GM18498 (cell line): ENCODE measurements around the gene GSTM1.
A peak's percentile ranks its signal among the peaks of the same experiment; 100 is the strongest.

Experiments used
- ATAC-seq: cut with Tn5 transposase; IDR thresholded peaks from one replicate; pipeline ENCODE4 v1.9.1; 2021; ENCODE audit warnings: mild to moderate bottlenecking, moderate library complexity; ENCODE audit not compliant: unreplicated experiment

Gene GSTM1

DNA sequence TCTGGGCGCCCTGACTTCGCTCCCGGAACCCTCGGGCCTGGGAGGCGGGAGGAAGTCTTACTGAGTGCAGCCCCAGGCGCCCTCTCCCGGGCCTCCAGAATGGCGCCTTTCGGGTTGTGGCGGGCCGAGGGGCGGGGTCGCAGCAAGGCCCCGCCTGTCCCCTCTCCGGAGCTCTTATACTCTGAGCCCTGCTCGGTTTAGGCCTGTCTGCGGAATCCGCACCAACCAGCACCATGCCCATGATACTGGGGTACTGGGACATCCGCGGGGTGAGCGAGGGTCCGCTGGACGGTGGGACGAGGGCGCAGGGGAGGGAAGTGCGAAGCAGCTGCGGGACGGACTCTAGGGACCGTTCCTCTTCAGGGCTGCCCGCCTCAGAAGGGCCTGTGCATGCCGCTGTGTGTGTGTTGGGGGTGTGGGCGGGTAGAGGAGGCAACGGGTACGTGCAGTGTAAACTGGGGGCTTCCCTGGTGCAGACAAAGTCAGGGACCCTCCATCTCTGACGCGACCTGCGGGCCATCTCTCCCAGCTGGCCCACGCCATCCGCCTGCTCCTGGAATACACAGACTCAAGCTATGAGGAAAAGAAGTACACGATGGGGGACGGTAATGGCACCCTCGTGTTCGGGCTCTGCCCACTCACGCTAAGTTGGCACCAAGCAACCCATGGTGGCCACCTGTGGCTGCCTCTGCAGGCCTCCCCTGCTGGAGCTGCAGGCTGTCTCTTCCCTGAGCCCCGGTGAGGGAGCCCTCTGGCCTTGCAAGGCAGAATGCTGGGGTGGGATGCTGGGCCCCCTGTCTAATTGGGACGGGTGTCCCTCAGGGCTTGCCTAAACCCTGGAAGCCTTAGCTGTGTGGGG is at the start of gene GSTM1:
TSS of gene GSTM1 (plus strand) at position 177 of the 859 bp plus-strand sequence. CDS start at position 234, 57 bp downstream.
- ATAC-seq: peak; percentile 98

DNA sequence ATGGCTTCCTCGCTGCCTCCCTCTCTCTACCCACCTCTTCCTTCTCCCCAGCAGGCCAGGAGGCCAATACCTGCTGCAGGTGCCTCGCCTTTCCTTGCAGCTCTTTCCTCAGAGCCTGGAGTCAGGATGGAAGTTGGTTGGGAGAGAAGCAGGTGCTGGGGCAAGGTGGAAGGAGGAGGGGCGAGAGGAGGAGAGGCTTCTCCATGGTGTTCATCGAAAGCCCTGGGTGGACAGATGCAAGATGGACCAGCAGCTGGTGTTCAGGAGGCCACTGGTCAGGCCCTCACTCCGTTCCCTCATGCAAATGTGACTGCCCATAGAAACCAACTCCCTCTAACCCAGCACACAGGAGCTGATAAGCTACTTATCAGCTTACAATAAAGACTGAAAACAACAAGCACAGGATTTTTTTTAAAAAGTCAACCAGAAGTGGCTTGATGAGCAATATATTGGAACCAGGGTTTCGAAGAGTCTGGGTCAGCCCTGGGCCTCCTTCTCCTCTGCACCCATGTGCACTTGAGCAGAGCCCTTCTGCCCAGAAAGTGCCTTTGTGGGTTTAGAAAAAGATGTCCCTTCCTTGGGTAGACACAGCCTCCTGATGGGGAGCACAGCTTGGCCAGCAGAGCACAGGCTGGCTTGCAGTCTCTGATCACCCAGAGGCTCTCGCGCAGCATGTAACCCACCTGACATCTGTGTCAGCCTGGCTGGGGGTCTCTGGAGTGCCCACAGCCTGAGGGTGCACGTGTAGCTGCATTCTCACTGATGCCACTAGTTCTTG is 48.4 kb upstream of the GSTM1 start:
- ATAC-seq: no peak

DNA sequence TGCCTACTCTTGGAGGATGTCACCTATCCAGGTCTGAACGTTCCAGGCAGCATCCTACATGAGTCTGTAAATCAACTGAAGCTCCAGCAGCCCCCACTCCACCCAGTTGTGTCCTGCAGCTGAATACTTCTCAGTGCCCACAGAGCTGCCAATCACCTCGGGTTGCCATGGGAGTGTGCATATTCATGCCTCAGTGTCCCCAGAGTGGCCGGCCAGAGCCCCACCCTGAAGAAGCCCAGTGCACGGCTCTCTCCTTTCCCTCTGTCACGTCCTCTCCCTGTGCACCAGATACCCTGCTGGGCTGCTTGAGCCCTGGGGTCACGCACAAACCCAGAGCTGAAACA is 47.8 kb upstream of the GSTM1 start:
- ATAC-seq: peak; percentile 1

DNA sequence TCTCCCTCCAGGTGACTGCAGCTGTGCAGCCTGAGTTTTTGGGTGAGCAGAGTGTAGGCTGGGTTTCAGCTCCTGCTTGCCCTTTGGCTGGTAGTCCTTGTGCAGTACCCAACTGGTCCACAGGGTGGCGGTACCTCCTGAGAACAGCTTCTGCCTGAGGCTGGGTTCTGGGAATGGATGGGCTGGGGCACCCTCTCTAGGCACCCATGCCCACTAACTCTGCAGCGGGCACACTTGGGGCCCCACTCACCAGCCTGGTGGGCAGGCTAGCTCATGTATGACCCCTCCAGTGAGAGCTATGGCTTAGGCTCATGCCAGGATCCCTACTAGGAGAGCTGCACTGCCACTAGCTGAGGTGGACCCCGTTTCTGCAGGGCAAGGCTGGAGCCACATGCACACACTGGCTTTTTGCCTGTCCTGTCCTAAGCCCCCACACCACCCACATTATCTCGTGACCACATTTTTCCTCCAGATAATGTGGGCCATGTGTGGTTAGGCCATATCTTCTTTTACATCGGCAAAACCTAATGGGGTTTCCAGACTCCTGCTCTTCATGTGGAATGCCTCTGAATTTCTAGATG is 47.2 kb upstream of the GSTM1 start:
- ATAC-seq: peak; percentile 54

DNA sequence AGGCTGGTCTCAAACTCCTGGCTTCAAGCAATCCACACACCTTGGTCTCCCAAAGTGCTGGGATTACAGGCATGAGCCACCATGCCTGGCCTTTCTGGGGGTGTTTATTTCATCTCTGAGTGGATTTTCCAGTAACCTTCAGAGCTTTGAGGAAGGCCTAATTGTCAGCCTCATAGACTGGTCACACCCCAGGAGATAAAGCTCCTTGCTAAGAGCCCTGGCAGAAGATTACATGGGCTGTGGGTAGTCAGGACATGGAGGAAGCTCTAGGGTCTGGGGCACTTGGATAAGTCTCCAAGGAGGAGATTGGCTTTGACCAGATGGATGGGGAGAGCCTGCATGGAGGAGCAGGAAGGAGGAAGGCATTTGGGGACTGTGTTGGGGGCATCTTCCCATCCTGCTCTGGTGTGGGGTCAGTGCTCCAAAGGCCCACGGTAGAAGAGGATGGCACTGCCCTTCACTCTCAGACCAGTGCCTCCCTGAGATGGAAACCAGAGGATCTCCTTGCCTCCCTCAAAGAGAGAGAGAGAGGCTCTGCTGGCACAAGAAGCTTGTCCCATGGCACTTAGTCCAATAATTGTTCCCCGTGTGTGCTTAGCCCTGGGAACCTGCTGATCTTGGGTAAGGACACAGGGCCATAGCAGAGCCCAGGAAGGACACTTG is 46.4 kb upstream of the GSTM1 start:
- ATAC-seq: no peak

DNA sequence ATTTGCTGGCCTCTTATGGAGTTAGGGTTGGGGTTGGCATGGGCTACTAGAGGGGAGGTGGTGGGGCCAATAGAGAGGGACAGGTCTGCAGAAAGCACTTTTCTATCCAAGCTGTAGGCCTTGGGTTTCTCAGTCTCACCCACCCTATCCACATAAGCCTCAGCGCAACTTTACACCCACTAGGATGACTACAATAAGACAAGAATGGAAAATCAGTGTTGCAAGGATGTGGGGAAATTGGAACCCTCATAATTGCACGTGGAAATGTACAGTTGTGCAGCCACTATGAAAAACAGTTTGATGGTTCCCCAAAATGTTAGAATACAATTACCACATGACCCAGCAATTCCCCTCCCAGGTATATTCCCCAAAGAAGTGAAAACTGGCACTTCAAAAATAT is 45.8 kb upstream of the GSTM1 start:
- no peak for ATAC-seq

DNA sequence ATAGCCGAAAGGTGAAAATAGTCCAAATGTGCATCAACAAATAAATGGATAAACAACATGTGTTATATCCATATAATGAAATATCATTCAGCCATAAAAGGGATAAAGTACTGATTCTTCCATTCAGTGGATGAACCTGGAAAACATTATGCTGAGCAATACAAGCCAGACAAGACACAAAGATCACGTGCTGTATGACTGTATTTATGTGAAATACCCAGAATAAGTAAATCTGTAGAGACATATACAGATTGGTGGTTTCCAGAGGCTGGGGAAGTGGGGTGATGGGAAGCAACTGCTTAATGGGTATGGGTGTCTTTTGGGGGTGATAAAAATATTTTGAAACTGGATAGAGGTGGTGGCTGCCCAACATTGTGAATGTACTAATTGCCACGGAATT is 45.0 kb upstream of the GSTM1 start:
- no peak for ATAC-seq

DNA sequence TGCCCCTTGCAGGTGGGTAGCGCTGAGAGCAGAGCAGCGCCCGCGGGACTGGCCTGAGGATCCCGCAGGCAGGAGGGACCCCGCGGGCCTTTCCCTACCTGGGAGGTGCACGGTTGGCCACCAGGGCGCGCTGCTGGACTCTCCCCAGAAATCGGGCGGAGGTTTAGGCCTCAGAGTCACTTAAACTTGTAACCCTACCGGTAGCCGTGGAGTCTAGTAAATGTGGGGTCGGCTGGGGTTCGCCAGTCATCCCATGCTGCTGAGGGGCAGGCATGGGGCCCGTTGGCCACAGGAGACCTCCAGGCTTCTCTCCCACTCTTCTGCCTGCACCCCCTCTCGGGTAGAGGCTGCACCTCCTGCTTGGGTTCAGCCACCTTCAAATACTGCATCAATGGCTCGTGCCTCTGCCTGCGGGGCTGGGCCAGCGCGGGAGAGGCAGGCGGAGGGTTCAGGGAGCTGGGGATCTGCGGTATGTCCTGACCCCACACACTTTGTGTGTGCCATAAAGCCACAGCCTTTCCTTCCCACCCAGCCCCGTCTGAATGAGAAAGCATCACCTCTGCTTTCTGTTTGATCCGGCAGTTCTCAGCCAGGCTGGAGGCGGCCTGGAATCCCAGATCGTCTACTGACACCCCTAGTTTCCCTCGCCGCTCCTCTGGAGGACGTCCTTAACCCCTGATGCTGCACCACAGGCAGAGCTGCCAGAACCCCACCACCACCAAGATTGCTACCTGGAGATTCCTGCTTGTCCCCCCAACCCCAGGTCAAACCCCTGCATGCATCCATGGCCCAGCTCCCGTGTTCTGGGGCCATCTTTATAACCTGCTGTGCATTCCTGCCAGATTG is 44.0 kb upstream of the GSTM1 start:
- peak; percentile 87 for ATAC-seq

DNA sequence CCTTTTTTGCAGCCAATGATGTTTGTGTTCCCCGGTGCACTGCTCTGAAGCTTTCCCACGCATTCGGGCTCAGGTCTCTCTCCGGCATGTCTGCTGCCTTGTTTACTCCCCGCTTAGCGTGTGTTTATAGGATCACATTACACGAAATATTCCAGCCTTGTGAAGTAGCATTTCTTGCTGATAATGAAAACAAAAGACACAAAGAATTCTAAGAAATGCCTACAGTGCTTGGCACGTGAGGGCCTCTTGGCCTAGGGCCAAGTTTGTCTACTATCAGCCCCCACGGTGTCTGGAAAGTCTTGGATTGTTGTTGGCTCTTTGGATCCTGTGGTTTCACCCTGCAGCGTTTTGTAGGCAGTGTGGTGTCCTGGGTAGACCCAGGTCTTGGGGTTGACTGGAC is 42.9 kb upstream of the GSTM1 start:
- no peak for ATAC-seq

DNA sequence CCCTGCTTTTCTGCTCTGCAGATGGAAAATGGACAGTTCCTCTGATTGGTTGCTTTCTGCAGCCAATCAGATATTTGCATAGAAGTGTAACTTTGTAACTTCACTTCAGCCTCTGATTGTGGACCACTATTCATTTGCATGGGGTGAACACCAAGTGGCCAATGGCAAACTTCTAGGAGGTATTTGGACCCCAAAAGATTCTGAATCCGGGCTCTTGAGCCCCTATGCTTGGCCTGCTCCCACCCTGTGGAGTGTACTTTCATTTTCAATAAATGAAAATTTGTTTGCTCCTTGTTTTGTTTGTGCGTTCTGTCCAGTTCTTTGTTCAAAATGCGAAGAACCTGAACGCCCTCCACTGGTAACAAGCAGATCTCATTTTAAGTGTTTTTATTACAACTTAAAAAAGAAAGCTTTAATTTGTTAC is 38.1 kb upstream of the GSTM1 start:
- ATAC-seq: no peak

DNA sequence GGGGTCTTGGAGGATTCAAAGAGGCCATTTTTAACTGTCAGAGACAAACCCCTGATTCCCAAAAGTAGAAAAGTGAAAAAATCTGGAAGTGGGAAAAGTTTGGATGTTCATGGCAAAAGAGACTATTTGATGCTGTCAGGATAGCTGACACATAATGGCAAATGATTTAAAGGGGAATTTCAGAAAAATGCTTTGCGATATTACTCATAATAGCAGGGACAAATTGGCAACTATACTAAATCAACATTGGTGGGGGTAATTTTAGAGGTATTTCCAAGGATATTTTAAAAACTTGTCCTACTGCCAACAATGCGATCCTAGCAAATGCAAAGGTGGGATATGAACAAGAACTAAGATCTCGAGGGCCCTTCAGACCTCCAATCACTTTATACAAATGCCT is 37.0 kb upstream of the GSTM1 start:
- no peak for ATAC-seq

DNA sequence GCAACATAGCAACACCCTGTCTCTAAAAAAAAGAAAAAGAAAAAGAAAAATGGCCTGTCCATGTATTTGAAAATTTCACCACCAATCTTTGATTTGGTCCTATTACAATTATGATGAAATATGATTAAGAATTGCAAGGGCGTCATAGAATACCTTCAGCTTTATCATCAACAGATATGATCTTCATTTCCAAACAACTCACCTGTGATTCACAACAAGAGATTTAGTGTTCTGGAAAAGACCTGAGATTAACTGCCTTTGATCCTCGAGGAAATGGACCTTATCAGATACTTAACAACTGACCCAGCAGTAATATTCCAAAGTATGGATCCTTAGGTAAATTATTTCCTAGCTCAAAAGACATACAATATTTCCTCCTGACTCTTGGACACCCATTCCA is 35.2 kb upstream of the GSTM1 start:
- no peak for ATAC-seq

DNA sequence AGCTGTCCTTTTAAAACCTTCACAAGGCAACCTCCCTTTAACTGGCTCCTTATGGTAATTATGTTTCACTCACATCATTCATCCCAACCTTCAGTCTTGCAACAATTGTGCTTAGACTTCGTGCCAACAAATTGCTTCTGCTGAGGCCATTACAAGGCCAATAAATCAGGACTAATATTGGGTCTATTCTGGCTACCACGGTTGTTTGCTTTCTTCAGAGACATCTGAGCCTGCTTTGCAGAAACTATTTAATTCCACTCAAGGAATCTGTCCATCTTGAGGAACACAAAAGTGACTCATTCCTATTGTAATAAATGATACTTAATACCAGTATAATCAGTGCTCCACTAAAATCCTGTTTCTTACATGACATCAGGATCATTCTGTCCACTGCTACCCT is 34.3 kb upstream of the GSTM1 start:
- no peak for ATAC-seq

DNA sequence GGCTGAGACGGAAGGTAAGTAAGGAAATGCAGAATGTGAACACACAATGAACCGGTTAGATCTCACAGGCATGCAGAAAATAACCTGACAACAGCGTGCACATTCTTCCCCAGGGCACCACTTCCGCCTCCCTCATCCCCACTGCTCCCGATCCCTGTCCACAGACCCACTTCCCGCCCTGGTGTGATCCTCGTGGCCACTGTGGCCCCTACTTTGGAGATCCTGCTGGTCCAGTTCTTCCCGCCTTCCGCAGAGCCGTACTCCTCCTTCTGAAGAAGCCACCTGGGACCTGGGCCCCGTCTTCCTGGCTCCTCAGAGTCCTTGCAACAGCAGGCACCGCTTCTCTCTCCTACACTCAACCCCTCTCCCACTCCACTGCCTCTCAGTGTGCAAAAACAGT is 33.1 kb upstream of the GSTM1 start:
- ATAC-seq: no peak

DNA sequence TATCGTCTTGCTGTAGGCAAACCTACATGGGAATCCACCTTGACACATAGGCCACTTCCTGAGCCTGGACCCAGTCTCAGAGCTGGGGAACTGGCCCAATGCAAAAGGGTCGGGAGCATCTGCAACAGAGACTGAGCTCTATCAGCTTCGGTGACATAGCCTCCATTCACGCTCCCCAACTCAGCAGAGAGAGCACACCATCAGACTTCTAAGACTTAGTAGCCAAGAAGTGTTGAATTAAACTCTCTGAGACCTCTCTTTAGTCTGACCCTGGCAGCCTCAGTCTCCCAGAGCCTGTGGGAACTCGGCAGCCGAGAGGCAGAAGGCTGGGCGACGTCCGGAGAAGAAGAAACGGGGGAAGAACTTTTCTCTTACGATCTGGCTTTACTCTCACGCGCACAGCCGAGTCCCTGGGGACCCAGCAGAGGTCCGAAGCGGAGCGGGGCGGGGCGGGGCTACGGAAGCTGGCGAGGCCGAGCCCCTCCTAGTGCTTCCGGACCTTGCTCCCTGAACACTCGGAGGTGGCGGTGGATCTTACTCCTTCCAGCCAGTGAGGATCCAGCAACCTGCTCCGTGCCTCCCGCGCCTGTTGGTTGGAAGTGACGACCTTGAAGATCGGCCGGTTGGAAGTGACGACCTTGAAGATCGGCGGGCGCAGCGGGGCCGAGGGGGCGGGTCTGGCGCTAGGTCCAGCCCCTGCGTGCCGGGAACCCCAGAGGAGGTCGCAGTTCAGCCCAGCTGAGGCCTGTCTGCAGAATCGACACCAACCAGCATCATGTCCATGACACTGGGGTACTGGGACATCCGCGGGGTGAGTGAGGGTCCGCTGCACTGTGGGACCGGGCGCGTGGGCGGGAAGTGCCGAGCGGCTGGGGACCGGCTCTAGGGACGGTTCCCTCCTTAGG is 31.8 kb upstream of the GSTM1 start, which contains the start of gene GSTM4:
TSS of gene GSTM4 (plus strand) at position 485 of the 905 bp plus-strand sequence. CDS start at position 776, 291 bp downstream.
- peak; percentile 97 for ATAC-seq

DNA sequence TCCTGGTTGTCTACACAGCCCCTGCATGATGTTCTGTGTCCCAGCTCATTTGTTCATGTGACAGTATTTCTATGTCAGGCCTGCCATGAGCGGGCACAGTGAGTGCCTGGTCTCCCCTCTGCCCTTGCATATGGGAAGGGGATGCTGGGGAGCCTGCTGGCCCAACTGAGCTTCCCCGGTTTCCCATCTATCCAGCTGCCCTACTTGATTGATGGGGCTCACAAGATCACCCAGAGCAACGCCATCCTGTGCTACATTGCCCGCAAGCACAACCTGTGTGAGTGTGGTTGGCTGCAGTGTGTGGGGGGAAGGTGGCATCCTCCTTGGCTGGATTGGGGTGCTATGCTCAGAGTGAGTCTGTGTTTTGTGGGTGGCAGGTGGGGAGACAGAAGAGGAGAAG is 30.2 kb upstream of the GSTM1 start:
- no peak for ATAC-seq

DNA sequence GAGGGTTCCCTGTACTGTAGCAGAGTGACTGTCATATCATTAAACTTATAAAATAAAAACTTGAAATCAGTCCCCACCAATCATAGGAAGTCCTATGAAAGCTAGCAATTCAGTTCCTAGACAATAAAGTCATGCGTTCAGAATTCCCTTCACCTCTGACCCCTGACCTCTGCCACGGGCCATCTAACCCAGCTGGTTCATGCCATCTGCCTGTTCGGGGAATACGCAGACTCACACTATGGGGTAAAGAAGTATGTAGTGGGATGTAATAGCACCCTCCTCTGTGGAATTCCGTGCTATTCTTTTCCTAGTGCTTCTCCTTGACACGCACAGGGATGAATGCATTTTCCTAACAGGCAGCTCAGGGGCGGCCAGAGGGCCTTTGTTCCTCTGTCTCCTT is 29.6 kb upstream of the GSTM1 start:
- ATAC-seq: no peak

DNA sequence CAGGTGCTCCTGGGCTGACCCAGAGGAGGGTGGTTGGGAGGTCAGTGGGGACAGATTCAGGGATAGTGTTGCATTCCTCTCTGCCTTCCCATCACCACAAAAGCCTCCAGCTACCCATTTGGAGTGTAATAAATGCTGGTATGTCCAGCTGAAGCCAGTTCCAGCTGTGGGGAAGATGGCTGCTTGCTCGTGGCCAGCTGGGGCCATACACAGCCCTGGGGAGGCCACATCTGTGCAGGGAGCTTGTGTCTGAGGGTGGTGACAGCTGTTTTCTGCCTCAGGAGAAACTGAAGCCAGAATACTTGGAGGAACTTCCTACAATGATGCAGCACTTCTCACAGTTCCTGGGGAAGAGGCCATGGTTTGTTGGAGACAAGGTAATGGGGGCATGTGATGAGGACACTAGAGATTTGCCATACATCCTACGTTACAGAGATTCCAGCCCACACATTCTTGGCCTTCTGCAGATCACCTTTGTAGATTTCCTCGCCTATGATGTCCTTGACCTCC is 29.0 kb upstream of the GSTM1 start:
- ATAC-seq: no peak

DNA sequence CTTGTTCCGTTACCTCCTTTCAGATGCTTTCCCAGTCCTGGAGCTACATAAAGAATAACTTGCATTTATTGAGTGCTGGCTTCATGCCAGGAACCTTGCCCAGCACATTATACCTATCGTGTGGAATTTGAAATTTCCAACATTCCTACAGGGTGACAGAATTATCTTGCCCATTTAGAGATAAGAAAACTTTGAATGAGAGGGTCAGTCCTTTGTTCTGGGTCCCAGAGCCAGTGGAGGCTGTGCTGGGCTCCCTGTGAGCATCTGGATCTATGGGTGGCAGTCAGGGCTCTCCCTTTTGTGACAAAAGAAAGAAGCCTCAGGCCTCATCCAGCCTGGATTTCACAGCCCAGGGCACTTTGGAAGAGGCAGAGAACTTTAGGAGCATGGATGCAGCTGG is 28.5 kb upstream of the GSTM1 start:
- no peak for ATAC-seq
